HG03439 (cell line): ENCODE measurements around the gene ABHD8.

Source experiments
- ATAC-seq: cut with Tn5 transposase; IDR thresholded peaks from one replicate; pipeline ENCODE4 v1.9.1; 2021; ENCODE audit warnings: mild to moderate bottlenecking, moderate library complexity; ENCODE audit not compliant: unreplicated experiment

The ABHD8 gene

DNA sequence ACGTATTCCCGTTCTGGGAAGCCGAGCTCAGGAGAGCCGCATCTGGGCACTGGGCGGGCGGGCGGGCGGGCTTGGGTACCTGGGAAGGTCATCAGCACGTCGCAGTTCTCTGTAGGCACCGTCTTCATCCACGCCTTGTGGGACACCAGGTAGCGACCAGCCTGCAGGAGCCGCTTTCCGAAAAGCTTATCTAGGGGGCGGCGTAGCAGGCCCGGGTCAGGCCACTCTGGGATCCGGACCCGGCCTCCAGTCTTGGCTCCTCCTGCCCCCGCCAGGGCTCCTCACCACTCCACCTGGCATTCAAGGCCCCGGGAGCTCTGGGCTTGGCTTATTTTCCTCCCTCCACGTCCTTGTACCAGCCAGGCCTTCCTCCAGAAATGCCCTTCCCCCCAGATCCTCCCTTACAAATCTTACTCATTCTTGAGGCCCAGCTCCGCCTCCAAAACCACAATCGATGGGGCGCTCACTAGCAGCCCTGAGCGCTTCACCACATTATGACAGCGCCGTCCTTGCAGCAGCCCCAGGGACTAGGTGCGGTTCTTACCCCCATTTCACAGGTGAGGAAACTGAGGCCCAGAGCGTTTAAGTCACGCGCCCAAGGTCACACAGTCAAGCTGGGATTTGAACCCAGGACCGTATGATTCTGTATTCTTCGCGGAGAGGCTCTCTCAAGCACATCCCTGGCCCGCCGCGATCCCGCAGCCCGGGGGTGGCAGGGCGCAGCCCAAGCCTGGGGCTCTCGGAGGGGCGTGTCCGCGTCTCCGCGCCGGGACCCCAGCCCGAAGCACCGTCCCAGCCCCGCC lies 30.6 kb upstream of the ABHD8 start:
- ATAC-seq = no peak

DNA sequence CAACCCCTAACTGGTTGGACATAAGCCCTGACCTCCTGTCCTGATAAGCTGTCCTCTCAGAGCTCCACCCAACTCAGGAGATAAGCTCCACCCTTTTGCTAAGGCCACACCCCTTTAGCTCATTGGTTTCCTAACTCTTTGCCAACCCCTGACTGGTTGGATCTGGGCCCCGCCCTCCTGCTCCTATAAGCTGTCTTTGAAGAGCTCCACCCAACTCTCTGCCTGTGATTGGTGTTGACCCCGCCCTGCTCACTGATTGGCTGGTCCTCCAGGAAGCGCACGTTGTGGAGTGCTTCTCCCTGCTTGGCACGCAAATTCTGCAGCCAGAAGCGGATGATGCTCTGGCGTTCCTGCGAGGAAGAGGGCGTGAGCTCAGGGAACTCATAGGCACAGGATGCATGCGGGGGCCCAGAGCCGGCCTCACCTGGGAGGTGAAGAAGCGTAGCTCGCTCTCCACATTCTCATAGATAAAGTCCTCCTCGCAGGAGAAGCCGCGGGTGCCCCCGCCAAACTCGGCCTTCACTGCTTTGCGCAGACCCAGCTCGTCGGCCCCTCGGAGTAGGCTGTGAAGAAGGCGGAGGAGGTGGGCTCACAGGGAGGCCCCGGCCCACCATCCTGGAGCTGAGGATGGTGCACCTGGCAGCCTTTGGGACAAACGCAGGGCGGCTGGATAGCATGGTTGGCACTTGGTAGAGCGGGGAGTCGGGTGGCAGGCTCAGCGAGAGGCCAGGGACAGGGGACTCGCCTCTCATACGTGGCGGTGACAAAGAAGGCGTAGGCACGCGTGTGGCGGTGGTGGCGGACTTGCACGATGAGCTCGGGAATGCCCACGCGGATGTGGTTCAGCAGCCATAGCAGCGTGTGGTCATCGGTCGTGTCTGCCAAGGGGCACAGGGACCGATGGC lies 29.7 kb upstream of the ABHD8 start:
- ATAC-seq = no peak

DNA sequence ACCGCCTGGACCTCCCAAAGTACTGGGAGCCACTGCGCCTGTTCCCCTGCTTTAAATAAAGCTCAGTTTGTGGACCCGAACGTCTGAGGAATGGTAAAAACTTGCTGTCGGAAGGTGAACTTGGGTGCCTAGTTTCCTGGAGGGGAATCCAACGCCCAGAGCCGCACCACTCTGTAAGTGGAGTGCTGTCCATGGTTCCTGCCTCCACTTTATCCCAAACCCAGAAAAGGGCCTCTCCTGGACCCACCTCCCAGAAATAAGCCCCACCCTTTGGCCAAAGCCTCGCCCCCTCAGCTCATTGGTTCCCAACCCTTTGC lies 29.1 kb upstream of the ABHD8 start:
- no peak for ATAC-seq

DNA sequence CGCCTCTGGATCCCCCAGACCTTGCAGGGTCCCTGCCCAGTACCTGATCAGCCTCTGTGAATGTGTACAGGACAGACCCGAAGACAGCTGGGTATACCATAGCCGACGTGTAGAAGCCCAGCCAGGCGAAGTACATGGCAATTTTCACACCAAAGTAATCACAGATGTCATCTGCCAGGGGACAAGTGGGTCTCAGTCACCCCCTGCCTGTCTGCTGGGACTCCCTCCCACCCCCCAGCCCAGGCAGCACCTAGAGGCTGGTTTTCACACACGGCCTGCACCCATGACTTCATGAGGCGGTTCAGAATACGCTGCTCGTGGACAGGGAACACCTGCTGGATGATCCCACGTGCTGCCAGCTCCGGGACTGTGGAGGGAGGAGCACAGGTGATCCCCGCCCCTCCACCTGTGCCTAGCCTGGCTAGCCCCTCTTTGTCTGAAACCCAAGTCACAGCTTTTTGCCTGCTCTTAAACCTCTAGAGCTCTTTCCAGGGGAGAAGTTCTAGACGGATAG lies 27.9 kb upstream of the ABHD8 start:
- no peak for ATAC-seq

DNA sequence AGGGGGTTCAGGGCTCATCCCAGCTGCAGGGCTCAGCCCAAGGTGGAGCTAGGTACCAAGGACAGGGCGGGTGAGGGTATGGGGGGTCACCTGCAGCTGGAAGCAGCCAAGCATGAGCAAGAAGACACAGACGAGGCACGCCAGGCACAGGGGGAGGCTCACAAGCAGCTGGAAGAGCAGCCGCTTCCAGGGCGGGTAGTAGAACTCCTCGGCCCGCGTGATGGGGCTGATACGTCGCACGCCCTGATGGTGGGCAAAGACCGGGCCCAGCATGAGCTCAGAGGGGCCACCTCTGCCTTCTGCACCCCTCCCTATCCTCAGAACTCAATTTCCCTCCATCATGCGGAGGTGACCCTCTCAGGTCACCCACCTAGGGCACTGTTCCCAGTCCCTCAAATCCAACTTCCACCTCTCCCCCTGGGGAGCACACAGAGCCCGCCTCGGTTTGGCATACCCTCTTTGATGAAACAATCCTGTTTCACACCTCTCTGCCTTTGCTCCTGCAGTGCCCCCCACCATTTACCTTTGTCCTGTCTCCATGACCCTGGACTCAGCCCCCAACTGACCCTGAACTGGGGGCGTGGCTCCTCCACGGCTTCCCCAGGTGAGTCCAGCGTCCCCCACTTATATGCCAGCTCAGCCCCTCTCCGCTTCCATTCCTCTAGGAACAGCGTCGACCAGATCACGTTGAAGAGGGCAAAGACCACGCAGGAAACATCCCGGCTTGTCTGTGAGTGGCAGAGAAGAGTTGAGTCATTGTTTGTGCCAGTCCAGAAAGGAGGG lies 27.2 kb upstream of the ABHD8 start:
- no peak for ATAC-seq

DNA sequence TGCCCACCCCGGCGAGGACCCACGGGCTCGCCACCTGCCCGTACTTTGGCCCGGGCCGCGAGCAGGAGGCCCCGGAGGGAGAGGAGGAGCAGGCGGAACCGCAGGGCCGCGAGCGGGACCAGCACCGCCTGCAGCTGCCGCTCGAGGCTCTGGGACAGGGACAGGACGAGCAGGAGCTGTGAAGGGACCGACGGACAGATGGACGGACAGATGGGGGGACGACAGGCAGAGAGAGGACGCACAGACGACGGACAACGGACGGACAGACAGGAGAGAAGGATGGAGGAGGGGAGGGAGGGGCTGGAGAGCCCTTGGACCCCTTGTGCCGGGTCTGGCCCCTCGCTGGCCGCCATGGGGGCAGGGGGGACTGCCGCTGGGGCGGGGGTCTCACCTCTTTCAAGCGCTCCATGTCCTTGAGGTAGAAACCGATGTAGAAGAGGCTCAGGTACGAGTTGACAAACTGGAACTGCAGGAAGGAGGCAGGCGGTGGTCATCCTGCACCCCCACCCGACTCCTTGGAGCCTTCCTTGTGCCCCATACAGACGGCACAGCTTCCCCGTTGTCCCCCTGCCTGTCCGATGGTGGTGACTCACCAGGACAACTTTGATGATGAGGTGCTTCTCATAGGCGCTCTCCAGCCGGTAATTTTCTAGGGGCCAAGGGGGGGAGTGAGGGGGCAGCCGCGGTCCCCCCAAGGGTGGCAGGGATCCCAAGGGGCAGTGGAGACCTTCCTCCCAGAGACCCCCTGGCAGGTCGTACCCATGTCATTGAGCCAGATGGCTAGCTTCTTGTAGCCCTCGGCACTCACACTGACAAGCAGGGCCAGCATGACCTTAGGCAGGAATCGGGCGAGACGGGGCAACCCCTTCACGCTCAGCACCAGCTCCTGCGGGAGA lies 26.4 kb upstream of the ABHD8 start:
- no peak for ATAC-seq

DNA sequence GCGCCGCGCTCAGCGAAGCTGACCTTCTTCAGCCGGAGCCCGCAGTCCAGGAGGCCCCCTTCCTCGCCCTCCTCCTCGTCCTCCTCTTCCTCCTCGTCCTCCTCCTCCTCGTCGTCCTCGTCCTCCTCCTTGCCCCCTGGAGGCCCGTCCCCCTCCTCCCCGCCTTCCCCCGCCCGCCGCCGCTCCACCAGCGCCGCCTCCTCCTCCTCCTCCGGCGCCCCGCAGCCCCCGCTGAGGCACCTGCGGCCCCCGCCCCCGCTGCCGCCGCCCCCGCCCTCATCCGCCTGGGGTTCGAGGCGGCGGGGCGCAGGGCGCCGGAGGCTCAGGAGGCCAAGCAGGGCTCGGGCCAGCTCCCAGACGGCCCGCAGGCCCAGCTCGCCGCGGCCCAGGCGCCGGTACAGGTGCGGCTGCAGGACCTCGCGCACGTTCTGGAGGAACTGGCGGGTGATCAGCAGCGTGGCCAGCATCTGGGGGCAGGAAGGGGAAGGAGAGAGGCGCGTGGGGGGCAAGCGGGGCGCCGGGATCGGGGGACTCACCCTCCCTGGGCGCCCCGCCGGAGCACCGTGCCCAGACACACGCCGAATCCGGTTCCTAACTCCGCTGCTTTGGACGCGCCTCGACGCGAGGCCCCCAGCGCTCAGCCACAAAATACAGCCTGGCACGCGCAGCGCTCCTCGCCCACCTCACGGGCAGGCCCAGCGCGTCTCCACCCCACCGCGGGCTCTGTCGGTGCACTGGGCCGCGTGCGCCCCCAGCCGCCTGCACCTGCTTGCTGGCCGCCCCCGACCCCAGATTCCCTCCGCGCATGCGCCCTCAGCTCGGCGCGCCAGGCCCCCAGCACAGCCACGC lies 25.5 kb upstream of the ABHD8 start:
- ATAC-seq = no peak

DNA sequence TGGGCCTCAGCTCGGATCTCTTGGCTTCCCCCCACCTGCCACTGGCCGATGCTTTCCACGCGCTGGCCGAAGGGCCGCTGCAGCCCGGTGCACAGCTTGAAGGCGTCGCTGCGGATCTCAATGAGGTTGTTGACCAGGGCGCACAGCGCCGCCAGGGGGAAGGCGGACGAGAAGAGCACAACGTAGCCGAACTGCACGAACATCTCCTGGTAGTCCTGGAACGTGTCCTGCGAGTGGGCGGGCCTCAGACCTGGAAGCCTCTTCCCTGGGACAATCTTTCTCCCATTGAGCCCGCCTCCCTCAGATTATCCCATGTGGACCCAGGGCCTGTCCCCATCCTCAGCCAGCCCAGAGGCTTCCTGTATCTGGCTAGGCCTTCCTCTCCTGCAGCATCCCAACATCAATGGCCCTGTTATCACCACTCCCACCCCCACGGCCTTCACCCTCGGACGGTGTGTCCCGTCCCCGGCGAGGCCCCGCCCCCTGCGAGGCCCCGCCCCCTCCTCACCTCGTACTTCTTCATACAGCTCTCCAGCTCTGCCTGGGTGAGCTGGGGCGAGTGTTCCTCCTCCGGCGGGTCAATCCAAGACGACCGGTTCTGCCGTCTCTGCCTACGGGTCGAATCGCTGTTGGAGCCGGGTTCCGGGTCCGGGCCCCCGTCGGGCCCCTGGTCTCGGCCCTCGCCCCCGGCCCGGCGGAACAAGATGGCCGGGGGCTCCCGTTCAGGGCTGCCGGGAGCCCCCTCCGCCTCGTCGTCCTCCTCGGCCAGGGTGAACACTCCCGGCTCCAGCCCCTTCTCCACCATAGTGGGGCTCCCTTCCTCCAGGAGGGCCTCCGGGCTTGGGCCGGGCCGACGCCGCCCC lies 24.7 kb upstream of the ABHD8 start:
- ATAC-seq = no peak

DNA sequence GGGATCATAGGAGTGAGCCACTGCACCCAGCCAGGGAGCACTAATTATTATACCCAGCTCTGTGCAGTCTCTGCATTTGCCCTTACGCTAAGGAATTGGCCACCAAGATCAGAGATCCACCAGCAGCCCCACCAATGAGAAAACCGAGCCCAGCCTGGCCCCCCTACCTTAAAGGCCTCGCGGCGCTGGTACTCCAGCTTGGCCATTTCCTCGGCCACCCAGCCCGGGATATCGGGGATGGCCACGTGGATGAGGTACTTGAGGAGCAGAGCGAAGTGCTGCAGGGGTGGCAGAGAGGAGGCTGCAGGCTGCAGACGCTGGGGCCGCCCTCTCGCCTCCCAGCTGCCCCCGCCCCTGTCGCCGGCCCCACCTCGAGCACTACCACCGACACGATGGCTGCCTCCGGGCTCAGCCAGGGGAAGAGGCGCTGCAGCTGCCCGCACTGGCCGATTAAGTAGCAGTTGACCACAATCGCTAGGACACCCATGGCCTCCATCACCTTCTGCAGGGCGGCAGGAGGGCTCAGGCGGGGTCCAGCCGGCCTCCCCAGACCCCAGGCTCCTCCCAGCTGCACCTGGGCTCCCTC lies 23.9 kb upstream of the ABHD8 start:
- no peak for ATAC-seq

DNA sequence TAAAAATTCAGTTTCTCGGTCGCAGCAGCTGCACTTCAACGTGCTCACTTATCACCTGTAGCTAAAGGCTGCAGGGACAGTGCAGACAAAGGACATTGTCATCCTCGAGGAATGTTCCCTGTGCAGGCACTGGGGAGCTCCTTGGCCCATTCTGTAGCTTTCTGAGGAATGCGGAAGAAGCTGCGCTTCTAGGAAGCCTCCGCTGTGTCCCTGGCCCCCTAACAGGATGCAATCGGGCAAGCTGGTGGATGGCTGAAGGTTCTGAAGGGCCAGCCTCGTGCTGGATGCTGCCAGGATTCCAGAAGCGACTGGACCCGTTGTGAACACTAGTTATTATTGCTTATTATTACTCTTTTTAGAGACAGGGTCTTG lies 23.4 kb upstream of the ABHD8 start:
- no peak for ATAC-seq

DNA sequence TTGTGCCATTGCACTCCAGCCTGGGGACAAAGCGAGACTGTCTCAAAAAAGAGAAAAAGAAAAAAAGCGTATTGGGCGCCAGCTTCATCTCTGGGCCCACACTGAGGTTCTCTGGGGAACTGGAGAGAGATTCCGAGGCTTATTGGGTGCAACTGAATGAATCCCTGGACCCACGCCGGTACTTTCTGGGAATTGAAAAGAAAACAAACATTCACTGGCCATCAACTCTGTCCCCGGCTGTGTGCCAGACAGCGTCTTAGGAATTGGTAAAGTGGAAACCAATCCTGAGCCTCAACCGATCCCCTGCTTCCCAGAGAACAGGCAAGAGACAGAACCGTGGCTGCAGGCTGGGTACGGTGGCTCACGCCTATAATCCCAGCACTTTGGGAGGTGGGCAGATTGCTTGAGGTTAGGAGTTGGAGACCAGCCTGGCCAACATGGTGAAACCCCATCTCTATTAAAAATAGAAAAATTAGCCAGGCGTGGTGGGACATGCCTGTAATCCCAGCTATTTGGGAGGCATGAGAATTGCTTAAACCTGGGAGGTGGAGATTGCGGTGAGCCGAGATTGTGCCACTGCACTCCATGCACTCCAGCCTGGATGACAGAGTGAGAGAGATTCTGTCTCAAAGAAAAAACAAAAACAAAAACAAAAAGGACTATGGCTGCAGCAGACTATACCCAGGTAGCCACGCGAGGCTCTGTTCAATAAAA lies 22.8 kb upstream of the ABHD8 start:
- no peak for ATAC-seq

DNA sequence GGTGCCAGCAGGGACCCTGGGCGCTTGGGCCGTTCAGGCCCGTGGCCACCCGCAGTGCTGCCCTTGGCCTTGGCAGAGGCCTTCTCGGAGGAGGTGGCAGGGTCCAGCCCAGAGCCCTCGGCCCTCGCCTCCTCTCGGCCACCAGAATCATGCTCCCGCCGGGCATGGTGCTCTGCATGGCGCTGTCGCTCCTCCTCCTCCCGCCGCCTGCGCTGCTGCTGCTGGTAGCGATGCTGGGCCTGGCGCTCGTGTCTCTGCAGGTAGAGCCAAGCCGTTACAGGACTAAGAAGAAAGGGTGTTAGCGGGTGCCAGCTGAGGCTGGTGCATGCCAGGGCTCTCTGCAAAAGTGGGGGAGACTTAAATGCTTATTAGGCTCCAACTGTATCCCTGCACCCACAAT lies 21.9 kb upstream of the ABHD8 start:
- ATAC-seq = no peak

DNA sequence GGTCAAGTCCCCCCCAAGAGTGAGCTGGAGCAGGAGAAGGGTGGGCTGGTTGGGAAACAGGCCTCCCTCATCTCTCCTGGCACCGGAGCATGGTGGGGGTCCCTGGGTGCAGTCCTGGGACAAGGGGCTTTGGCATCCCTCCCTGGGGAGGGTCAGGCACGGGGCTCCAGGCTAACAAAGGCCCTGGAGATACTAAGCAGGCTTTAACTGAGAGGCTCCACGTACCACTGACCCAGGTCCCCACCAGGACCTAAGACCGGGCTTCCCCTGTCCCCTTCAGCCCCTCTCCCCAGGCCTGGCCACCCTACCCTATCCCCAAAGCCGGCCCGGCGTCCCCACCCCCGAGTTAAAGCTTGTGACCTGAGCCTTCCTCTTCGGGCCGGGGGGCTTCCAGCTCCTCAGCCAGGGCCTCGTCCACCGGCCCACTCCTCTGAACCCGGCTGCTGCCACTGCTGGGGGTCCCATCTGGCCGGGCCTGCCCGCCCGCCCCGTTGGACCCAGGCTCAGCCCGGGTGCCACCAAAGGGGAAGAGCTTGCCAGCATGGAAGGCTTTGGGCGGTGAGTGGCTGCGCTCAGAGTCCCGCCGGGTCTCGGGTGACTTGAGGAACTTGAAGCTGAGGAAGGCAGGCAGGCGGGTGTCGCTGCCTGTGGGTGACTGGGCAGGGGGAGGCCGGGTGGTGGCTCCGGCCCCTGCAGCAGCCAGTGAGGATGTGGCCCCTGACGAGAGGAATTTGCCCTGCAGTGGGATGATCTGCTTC lies 21.3 kb upstream of the ABHD8 start:
- ATAC-seq = no peak

DNA sequence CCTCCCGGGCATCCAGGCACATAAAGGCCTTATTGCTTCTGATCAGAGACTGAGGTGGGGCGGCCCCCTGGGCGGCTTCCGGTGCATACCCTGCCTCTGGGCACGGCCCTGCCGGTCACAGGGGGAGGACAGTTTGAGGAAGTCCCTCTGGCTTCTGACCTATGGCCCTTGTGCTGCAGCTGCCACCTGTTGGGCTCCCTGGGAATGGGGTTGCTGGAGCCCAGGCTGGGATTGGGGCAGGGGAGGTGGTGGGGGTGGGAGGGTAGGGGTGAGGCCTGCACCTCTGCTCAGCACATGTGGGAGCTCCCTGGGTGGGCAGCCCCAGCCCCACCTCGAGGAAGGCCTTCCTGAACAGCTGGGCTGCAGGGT lies 20.7 kb upstream of the ABHD8 start:
- ATAC-seq = no peak

DNA sequence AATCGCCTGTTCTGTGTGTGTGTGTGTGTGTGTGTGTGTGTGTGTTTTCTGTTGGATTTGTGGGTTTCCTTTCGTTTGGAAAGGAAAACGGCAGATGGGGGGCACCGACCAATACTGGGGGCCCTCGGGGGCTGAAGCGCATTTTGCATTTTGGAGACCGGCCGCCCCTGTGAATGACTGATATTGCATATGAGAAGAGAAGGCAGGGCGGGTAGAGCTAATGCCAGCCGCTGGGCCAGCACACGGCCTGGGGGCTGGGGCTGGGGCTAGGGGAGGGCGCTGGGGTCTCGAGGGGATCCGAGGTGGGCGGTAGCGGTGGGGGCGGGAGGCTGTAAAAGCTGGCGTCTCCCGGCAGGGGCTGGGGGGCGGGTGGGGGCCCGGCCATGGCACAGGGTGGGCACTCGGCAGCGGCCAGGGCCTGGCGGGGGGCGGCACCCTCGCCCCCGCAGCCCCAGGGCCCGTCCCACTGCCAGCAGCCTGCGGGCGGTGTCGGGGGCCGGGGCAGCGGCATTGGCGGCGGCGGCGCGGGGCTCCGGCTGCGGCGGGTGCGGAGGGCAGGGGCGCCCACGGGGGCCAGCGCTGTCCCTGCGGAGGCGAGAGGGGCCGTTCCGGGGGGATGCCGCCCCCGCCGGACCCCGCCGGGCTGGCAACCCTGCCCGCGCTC lies 20.2 kb upstream of the ABHD8 start:
- no peak for ATAC-seq

DNA sequence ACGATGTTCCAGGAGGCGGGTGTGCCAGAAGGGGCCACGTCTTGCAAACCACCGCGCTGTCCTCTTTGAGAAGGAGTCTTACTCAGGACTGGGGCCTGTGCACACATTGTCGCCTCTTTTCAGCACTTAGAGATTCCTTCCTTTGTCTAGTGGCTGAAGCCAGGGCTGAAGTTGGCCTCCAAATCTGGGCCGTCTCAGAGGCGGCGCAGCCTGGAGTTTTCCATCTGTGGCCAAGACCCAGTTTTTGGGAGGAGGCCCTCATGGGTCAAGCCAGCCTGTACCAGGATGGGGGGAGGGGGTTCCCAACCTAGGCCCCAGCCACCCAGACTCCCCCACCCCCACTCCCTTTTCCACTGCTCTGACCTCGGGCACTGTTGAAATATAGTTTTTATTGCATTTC lies 19.6 kb upstream of the ABHD8 start:
- ATAC-seq = no peak
